Endothelial cell of umbilical vein (primary cell): ENCODE measurements around the gene RAB8A. TPM values are rescaled to one million over a fixed set of nuclear protein-coding genes. Genes with fewer than 3 reads are reported as not detected.

Experiments used
- BruUV-seq: library from RNA; stranded (reverse); fragments of 400-500 nt; replicated peaks from 2 replicates; lab custom pipeline; 2021; lab: Mats Ljungman, UMichigan
- CTCF ChIA-PET: fragments of 300-600, 350-600 bp; sonication (Branson Sonifier 250); formaldehyde crosslinking; loops from one replicate; lab custom pipeline; 2021; ENCODE audit warnings: antibody characterized with exemption, inconsistent platforms; lab: Charles Lee
- POLR2A ChIA-PET: fragments of 300-600, 350-600 bp; sonication (Branson Sonifier 250); formaldehyde crosslinking; loops from one replicate; lab custom pipeline; 2021; ENCODE audit warnings: antibody characterized with exemption, inconsistent platforms; lab: Charles Lee
- DNase-seq: peaks from one replicate; pipeline ENCODE4 v3.0.0-alpha.2; 2011; ENCODE audit warnings: low read depth, low spot score
- FAIRE-seq: peaks from 2 replicates; lab custom pipeline; 2011; peaks lifted over from hg19 to GRCh38; lab: Jason Lieb, UNC
- H2AFZ ChIP-seq: 2 replicates; pipeline ENCODE4 v1.6.0; 2012; ENCODE audit warnings: low read depth, low read length, control low read depth, inconsistent platforms
- H3K27ac ChIP-seq: 2 replicates; pipeline ENCODE4 v1.5.1; 2011; ENCODE audit warnings: low read depth, mild to moderate bottlenecking, control low read depth, low read length, moderate library complexity; ENCODE audit not compliant: insufficient read depth
- H3K27me3 ChIP-seq, 2 experiments: 2 replicates each; pipeline versions ENCODE4 v1.6.0 to v1.6.1; 2011; ENCODE audit warnings: low read length in 2 of 2, mixed read lengths in 1 of 2; ENCODE audit not compliant: control insufficient read depth in 2 of 2, insufficient read depth in 2 of 2
- H3K36me3 ChIP-seq, 2 experiments: 2 replicates in 1 of 2; 3 replicates in 1 of 2; pipeline ENCODE4 v1.5.1; 2011; ENCODE audit warnings: low read length in 2 of 2, mild to moderate bottlenecking in 1 of 2, moderate library complexity in 1 of 2; ENCODE audit not compliant: control insufficient read depth in 2 of 2, insufficient read depth in 2 of 2; ENCODE audit errors: extremely low read depth in 1 of 2
- H3K4me1 ChIP-seq: 3 replicates; pipeline ENCODE4 v1.5.1; 2011; ENCODE audit warnings: mild to moderate bottlenecking, low read length; ENCODE audit not compliant: control insufficient read depth, insufficient read depth; ENCODE audit errors: extremely low read depth
- H3K4me2 ChIP-seq: 2 replicates; pipeline ENCODE4 v1.6.1; 2011; ENCODE audit warnings: low read length, control low read depth, mixed read lengths; ENCODE audit not compliant: insufficient read depth
- H3K4me3 ChIP-seq, 3 experiments: fragments of 200-600 bp in 1 of 3; sonication (generic), shearing (Covaris generic) in 1 of 3; replicated peaks in 1 of 3; 2 replicates each; pipeline ENCODE4 v1.5.1; 2011 to 2016; ENCODE audit warnings: control low read depth in 3 of 3, low read length in 3 of 3, mild to moderate bottlenecking in 2 of 3, inconsistent platforms in 1 of 3, low read depth in 1 of 3, moderate library complexity in 1 of 3; ENCODE audit not compliant: insufficient read depth in 1 of 3
- H3K79me2 ChIP-seq: 2 replicates; pipeline ENCODE4 v1.6.0; 2012; ENCODE audit warnings: low read length, inconsistent platforms; ENCODE audit not compliant: control insufficient read depth, insufficient read depth
- H3K9ac ChIP-seq: replicated peaks from 2 replicates; pipeline ENCODE3; 2011; ENCODE audit warnings: low read length, control low read depth; ENCODE audit not compliant: insufficient read depth; ENCODE audit errors: extremely low read depth
- H3K9me1 ChIP-seq: replicated peaks from 3 replicates; pipeline ENCODE4 v1.6.0; 2011; ENCODE audit warnings: mild to moderate bottlenecking, low read length; ENCODE audit not compliant: control insufficient read depth, insufficient read depth; ENCODE audit errors: extremely low read depth
- H3K9me3 ChIP-seq: replicated peaks from 2 replicates; pipeline ENCODE4 v1.5.1; 2012; ENCODE audit warnings: low read length, inconsistent platforms; ENCODE audit not compliant: control insufficient read depth, insufficient read depth
- H4K20me1 ChIP-seq: replicated peaks from 2 replicates; pipeline ENCODE3; 2011; ENCODE audit warnings: mild to moderate bottlenecking, low read length; ENCODE audit not compliant: control insufficient read depth, insufficient read depth; ENCODE audit errors: extremely low read depth
- CTCF ChIP-seq, 2 donors: IDR thresholded peaks; 1 replicate in 1 of 2; 2 replicates in 1 of 2; pipeline ENCODE4 v1.5.1; 2011; ENCODE audit warnings: low read length in 2 of 2, mild to moderate bottlenecking in 2 of 2, moderate library complexity in 2 of 2, control low read depth in 1 of 2, inconsistent platforms in 1 of 2, low read depth in 1 of 2; ENCODE audit not compliant: insufficient read depth in 1 of 2; ENCODE audit errors: extremely low read depth in 1 of 2
- EZH2 ChIP-seq: IDR thresholded peaks from 2 replicates; pipeline ENCODE4 v1.6.1; 2012; ENCODE audit warnings: borderline replicate concordance, low read depth, mild to moderate bottlenecking, moderate library complexity, low read length, inconsistent platforms; ENCODE audit not compliant: severe bottlenecking
- FOS ChIP-seq: IDR thresholded peaks from 2 replicates; pipeline ENCODE4 v1.6.1; 2011; ENCODE audit warnings: mild to moderate bottlenecking, low read length, moderate library complexity, borderline replicate concordance; ENCODE audit not compliant: insufficient read depth
- GATA2 ChIP-seq: IDR thresholded peaks from 2 replicates; pipeline ENCODE4 v1.7.0; 2011; ENCODE audit warnings: low read depth, mild to moderate bottlenecking, moderate library complexity, mixed read lengths, low read length; ENCODE audit not compliant: insufficient read length, insufficient read depth
- JUN ChIP-seq: IDR thresholded peaks from 2 replicates; pipeline ENCODE4 v1.6.1; 2011; ENCODE audit warnings: borderline replicate concordance, low read depth; ENCODE audit not compliant: insufficient read length, insufficient read depth
- MAX ChIP-seq: IDR thresholded peaks from 2 replicates; pipeline ENCODE4 v1.6.1; 2011; ENCODE audit not compliant: insufficient read depth, insufficient read length
- MYC ChIP-seq: IDR thresholded peaks from one replicate; pipeline ENCODE4 v1.6.1; 2011; ENCODE audit warnings: mild to moderate bottlenecking, low read depth, low read length
- POLR2A ChIP-seq: IDR thresholded peaks from 2 replicates; pipeline ENCODE4 v1.6.1; 2012; ENCODE audit warnings: low read depth, mild to moderate bottlenecking, control low read depth, low read length
- POLR2AphosphoS5 ChIP-seq: IDR thresholded peaks from 2 replicates; pipeline ENCODE4 v1.6.1; 2012; ENCODE audit warnings: low read depth, mild to moderate bottlenecking, control low read depth, low read length, moderate library complexity; ENCODE audit not compliant: insufficient read depth
- dilution Hi-C: fragments of 300-500 bp; cut with MboI; formaldehyde crosslinking; loops from one replicate; pipeline ENCODE4 v1.15.0; 2019; ENCODE audit warnings: low sequenced_read_pairs; ENCODE audit not compliant: extremely low pct_ligation_motif_present
- intact Hi-C: fragments of 100-400 bp; cut with micrococcal nuclease; formaldehyde crosslinking; loops from one replicate; pipeline ENCODE4 v1.10.0; 2022
- polyA plus RNA-seq, 4 experiments: library from polyadenylated mRNA; depleted of rRNA in 3 of 4; stranded (reverse) in 3 of 4; unstranded in 1 of 4; fragments of >200 nt; gene quantifications; 2 replicates each; pipeline versions ENCODE4 v1.2.1 to v1.2.3, GENCODE V29; 2011 to 2012; ENCODE audit warnings: missing spikeins in 1 of 4
- total RNA-seq: library from RNA; stranded (reverse); gene quantifications from 2 replicates; pipeline ENCODE4 v1.2.3, GENCODE V29; 2021

RAB8A gene
- total and polyA plus RNA-seq, 2 donors (not counting 3 experiments of a cell fraction or from before 2014, with no cell fraction given): 81.5 to 107 TPM

- Histone ChIP-seq H3K9me3 (no peaks in the 10 kb centered on the region), H4K20me1 (no peaks in the 10 kb centered on the region), H3K79me2 (peaks cover 44% of the 10 kb centered on the region), H3K4me3 (no peak overlapping the region), H3K4me2 (no peak overlapping the region), H3K27ac (no peak overlapping the region), H3K4me1 (peaks cover 12% of the 10 kb centered on the region), H2AFZ (no peak overlapping the region), H3K9me1 (no peaks in the 10 kb centered on the region), H3K9ac (no peak overlapping the region), H3K27me3 (no peaks in the 10 kb centered on the region), H3K36me3 (peaks cover under 1 to 16% of the 10 kb centered on the region in 2 experiments)
- FAIRE-seq (no peak), DNase-seq (no peak)
- ChIA-PET POLR2A (no interaction called here), CTCF (interaction anchor here (1.0 kb wide), 1 partner anchor 74 kb away, joined by 3 read pairs; no protein-coding TSS in a partner anchor)
- TF ChIP-seq JUN: no peak
- TF ChIP-seq EZH2: no peak
- no peak for TF ChIP-seq MAX
- no peak for TF ChIP-seq MYC
- no peak for TF ChIP-seq FOS
- TF ChIP-seq POLR2AphosphoS5: no peak
- TF ChIP-seq CTCF (IDR thresholded peaks at IDR 0.05; ENCODE audit: extremely low read depth in 1 of 2, insufficient read depth in 1 of 2, low read depth in 1 of 2, low read length in 2 of 2): no peak
- no peak for TF ChIP-seq POLR2A
- no peak for TF ChIP-seq GATA2
- dilution Hi-C loops (no loop called here), intact Hi-C loops (no loop called here)
- no TSS peak for BruUV-seq
Measured at GRCh38 chr19:16116067-16116466, 4.4 kb downstream of the RAB8A start.
